AG04450 (cell line): ENCODE data around the gene PLEKHA8. TPM values are rescaled to one million over a fixed set of nuclear protein-coding genes. Genes with fewer than 3 reads are reported as not detected.

ENCODE experiments used
- CTCF ChIA-PET: fragments of 300-600, 350-600 bp; formaldehyde crosslinking; extraction: SDS; loops from one replicate; lab custom pipeline; 2022; ENCODE audit warnings: antibody characterized with exemption, inconsistent platforms; lab: Charles Lee
- POLR2A ChIA-PET: fragments of 350-600 bp; formaldehyde crosslinking; extraction: SDS; loops from one replicate; lab custom pipeline; 2021; ENCODE audit warnings: antibody characterized with exemption, inconsistent platforms; lab: Yijun Ruan, JAX
- DNase-seq: peaks from one replicate; pipeline ENCODE4 v3.0.0-alpha.2; 2011; ENCODE audit warnings: low read depth, low spot score
- H3K27ac ChIP-seq: one replicate; pipeline ENCODE4 v1.5.1; 2012; ENCODE audit warnings: low read depth, low read length, control low read depth
- H3K27me3 ChIP-seq: one replicate; pipeline ENCODE4 v1.6.0; 2012; ENCODE audit warnings: low read length; ENCODE audit not compliant: control insufficient read depth, insufficient read depth
- H3K4me3 ChIP-seq: 2 replicates; pipeline ENCODE4 v1.5.1; 2011; ENCODE audit warnings: mild to moderate bottlenecking, low read depth, low read length, control low read depth
- H3K9me3 ChIP-seq: 2 replicates; pipeline ENCODE4 v1.5.1; 2012; ENCODE audit warnings: low read length; ENCODE audit not compliant: control insufficient read depth, insufficient read depth
- polyA plus RNA-seq: library from polyadenylated mRNA; depleted of rRNA; stranded (reverse); fragments of >200 nt; gene quantifications from 2 replicates; pipeline ENCODE4 v1.2.3, GENCODE V29; 2011
- TF ChIP-seq, protein P1 (sequence below): IDR thresholded peaks from 2 replicates; pipeline ENCODE4 v1.5.1; 2011; ENCODE audit warnings: low read depth, low read length, control low read depth, inconsistent platforms

PLEKHA8 gene
- polyA plus RNA-seq, 1 experiment: 12.6 TPM

DNA sequence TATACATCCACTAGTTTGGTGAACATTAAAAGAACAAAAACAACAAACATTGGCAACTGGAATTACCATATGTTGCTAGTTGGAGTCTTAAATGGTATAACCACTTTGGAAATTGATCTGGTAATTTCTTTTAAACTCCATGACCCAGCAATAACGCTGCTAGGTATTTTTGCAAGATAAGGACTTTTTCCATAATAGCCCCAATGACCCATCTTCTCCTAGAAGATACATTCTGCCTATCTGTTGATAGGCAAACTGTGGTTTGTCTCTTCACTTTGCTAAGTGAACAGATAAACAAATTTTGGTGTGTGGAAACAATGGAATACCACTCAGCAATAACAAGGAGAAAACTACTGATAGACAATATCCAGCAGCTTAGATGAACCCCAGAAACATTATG, 75.9 kb downstream of the PLEKHA8 start:
- no peak overlapping the region for H3K27ac ChIP-seq
- CTCF ChIA-PET: interaction anchor here (0.6 kb wide), 2 partner anchors 189 to 607 kb away, joined by 3 to 4 read pairs; no protein-coding TSS in a partner anchor
- TF ChIP-seq, protein P1, sequence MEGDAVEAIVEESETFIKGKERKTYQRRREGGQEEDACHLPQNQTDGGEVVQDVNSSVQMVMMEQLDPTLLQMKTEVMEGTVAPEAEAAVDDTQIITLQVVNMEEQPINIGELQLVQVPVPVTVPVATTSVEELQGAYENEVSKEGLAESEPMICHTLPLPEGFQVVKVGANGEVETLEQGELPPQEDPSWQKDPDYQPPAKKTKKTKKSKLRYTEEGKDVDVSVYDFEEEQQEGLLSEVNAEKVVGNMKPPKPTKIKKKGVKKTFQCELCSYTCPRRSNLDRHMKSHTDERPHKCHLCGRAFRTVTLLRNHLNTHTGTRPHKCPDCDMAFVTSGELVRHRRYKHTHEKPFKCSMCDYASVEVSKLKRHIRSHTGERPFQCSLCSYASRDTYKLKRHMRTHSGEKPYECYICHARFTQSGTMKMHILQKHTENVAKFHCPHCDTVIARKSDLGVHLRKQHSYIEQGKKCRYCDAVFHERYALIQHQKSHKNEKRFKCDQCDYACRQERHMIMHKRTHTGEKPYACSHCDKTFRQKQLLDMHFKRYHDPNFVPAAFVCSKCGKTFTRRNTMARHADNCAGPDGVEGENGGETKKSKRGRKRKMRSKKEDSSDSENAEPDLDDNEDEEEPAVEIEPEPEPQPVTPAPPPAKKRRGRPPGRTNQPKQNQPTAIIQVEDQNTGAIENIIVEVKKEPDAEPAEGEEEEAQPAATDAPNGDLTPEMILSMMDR: no peak
- no peaks in the 10 kb centered on the region for H3K27me3 ChIP-seq
- POLR2A ChIA-PET: no interaction called here
- H3K9me3 ChIP-seq: no peaks in the 10 kb centered on the region
- DNase-seq: no peak
- H3K4me3 ChIP-seq: no peak overlapping the region

DNA sequence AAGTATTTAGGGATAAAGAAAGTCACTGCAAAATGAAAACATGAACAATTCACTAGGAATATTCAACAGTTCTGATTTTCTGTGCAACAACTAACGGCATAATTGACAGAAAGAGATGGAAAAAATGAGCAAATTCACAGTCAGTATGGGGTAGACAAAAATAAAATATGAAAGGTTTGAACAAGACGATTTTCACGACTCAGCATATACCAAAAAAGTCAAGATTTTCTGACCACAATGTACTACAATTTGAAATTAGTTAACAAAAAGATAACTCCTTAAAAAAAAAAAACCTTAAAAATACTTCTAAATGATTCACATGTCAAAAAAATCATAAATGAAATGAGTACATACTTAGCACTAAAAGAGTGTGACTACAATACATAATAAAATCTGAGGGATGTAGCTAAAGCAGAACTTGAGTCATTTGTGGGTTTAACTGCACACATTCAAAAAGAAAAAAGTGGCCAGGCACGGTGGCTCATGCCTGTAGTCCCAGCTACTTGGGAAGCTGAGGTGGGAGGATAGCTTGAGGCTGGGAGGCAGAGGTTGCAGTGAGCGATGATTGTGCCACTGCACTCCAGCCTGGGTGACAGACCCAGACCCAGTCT, 84.0 kb downstream of the PLEKHA8 start:
- DNase-seq: no peak
- H3K27me3 ChIP-seq: no peaks in the 10 kb centered on the region
- H3K27ac ChIP-seq: no peak overlapping the region
- ChIA-PET CTCF (interaction anchor here (0.7 kb wide), 1 partner anchor 22 kb away, joined by 3 read pairs; no protein-coding TSS in a partner anchor), POLR2A (no interaction called here)
- no peak overlapping the region for H3K4me3 ChIP-seq
- TF ChIP-seq, protein P1: no peak
- H3K9me3 ChIP-seq: peaks cover 3% of the 10 kb centered on the region; the same call in 1 of the 2 replicates

DNA sequence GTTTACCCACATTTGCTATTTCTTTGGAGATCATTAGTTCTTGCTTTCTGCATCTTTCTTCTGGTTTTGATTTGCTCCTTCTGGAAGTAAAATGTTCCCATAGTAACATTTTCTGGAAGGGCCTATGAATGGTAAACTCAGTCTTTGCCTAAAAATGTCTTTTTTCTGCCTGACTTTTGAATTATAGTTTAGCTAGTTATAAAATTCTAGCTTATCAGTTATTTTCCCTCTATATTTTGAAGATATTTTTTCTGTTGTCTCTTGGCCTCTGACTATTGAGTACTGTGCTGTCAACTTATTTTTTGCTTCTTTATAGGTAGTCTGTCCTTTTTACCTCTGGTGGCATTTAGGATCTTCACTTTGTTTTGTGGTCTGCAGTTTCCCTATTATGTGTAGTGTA, 84.9 kb downstream of the PLEKHA8 start:
- H3K27ac ChIP-seq: no peak overlapping the region
- ChIA-PET POLR2A (no interaction called here), CTCF (interaction anchor here (0.7 kb wide), 1 partner anchor 21 kb away, joined by 3 read pairs; no protein-coding TSS in a partner anchor)
- TF ChIP-seq, protein P1: no peak
- DNase-seq: no peak
- H3K4me3 ChIP-seq: no peak overlapping the region
- peaks cover 3% of the 10 kb centered on the region; the same call in 1 of the 2 replicates for H3K9me3 ChIP-seq
- no peaks in the 10 kb centered on the region for H3K27me3 ChIP-seq

DNA sequence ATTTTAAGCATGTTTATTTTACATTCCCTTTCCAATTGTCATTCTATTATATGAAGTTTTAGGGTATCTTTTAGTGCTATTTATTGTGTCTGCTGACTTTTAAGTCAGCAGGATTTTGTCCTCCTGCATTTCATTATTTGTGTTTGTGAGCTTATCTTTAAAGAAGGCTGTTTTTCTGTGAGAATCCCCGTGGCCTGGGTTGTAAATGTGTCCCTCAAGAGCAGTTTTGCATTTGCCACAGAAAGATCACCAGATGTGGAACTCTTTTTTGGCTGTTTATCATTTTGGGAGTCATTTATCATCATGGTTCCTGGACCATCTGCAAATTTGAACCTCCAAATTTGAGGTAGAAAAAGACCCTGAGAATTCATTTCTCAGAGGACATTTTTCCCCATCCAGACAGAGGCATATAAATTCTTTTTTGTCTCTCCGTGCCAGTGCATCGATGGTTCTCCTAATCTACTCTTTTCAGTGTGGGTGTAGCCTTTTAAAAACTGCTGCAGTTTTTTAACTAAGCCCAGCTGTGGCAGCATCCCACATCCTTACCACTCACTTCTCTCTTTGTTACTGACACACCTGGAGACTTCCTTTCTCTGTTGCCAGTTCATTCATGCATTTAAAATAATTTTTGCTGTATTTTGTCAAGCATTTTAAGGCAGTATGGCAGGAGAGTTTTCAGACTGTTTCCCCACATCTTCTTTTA, 86.5 kb downstream of the PLEKHA8 start:
- ChIA-PET CTCF (no interaction called here), POLR2A (no interaction called here)
- no peaks in the 10 kb centered on the region for H3K27me3 ChIP-seq
- no peak for DNase-seq
- TF ChIP-seq, protein P1: no peak
- no peak overlapping the region for H3K27ac ChIP-seq
- no peak overlapping the region for H3K4me3 ChIP-seq
- H3K9me3 ChIP-seq: peaks cover 3% of the 10 kb centered on the region; the same call in 1 of the 2 replicates
